Measurements from ENCODE around the gene ZDHHC14. TPM values are rescaled to one million over a fixed set of nuclear protein-coding genes. Genes with fewer than 3 reads are reported as not detected.

ZDHHC14 gene
- total RNA-seq, 1 experiment from 2014 or later, result 4.9 TPM

GRCh38 chr6:157513619-157514485 is 132.9 kb downstream of the ZDHHC14 start:
- ChIA-PET POLR2A (ENCODE audit: unreplicated experiment) (no interaction called here), CTCF (no interaction called here)
- peaks cover 8% of the 10 kb centered on the region for H3K4me1 ChIP-seq (ENCODE audit: insufficient read depth, low read length)
- no peaks in the 10 kb centered on the region for H3K9me3 ChIP-seq (ENCODE audit: low read length)
- DNase-seq (no peak), ATAC-seq (no peak)
- H3K4me2 ChIP-seq (ENCODE audit: low read length), result no peak overlapping the region
- TF ChIP-seq CTCF (conservative IDR thresholded peaks at IDR 0.05; ENCODE audit: low read depth, low read length) (no peak), EZH2phosphoT487 (IDR thresholded peaks at IDR 0.05; ENCODE audit: borderline replicate concordance, low read length) (no peak), EZH2 (IDR thresholded peaks at IDR 0.05; ENCODE audit: low read length, unreplicated experiment) (no peak)
- no peaks in the 10 kb centered on the region for H4K20me1 ChIP-seq (ENCODE audit: low read length)
- no peak overlapping the region for H2AFZ ChIP-seq (ENCODE audit: low read length)
- H3K27me3 ChIP-seq (ENCODE audit: low read length), result no peaks in the 10 kb centered on the region
- H3K36me3 ChIP-seq (ENCODE audit: low read depth, low read length), result no peaks in the 10 kb centered on the region
- no peaks in the 10 kb centered on the region for H3F3A ChIP-seq (ENCODE audit: low read length, unreplicated experiment)
- H3K9me2 ChIP-seq (replicated peaks; ENCODE audit: low read length), result no peaks in the 10 kb centered on the region
- H3K79me2 ChIP-seq (ENCODE audit: low read length), result no peaks in the 10 kb centered on the region
- intact Hi-C loops (cut with micrococcal nuclease), result no loop called here
- H3K9ac ChIP-seq (ENCODE audit: low read length), result no peak overlapping the region
- H3K27ac ChIP-seq (ENCODE audit: low read length), result no peak overlapping the region
- H3K4me3 ChIP-seq (ENCODE audit: low read length), result no peak overlapping the region
- no TSS peak for BruUV-seq (replicated peaks)

GRCh38 chr6:157514659-157515496 is 133.9 kb downstream of the ZDHHC14 start:
- TF ChIP-seq EZH2 (IDR thresholded peaks at IDR 0.05; ENCODE audit: low read length, unreplicated experiment) (no peak), EZH2phosphoT487 (IDR thresholded peaks at IDR 0.05; ENCODE audit: borderline replicate concordance, low read length) (no peak), CTCF (conservative IDR thresholded peaks at IDR 0.05; ENCODE audit: low read depth, low read length) (no peak)
- ChIA-PET POLR2A (ENCODE audit: unreplicated experiment) (no interaction called here), CTCF (no interaction called here)
- no TSS peak for BruUV-seq (replicated peaks)
- no peaks in the 10 kb centered on the region for H3K36me3 ChIP-seq (ENCODE audit: low read depth, low read length)
- no peaks in the 10 kb centered on the region for H3K27me3 ChIP-seq (ENCODE audit: low read length)
- no peak overlapping the region for H3K4me3 ChIP-seq (ENCODE audit: low read length)
- H3K27ac ChIP-seq (ENCODE audit: low read length), result no peak overlapping the region
- H2AFZ ChIP-seq (ENCODE audit: low read length), result 0 out of 2 replicates have a peak overlapping the region, but pooled peaks have one; percentile 30
- no peaks in the 10 kb centered on the region for H4K20me1 ChIP-seq (ENCODE audit: low read length)
- intact Hi-C loops (cut with micrococcal nuclease), result no loop called here
- peaks cover 8% of the 10 kb centered on the region for H3K4me1 ChIP-seq (ENCODE audit: insufficient read depth, low read length)
- H3K9me2 ChIP-seq (replicated peaks; ENCODE audit: low read length), result no peaks in the 10 kb centered on the region
- H3K9ac ChIP-seq (ENCODE audit: low read length), result no peak overlapping the region
- no peaks in the 10 kb centered on the region for H3K79me2 ChIP-seq (ENCODE audit: low read length)
- 0 out of 2 replicates have a peak overlapping the region, but pooled peaks have one; percentile 28 for H3K4me2 ChIP-seq (ENCODE audit: low read length)
- no peaks in the 10 kb centered on the region for H3K9me3 ChIP-seq (ENCODE audit: low read length)
- ATAC-seq (peak; percentile 97), DNase-seq (peak; percentile 60)
- H3F3A ChIP-seq (ENCODE audit: low read length, unreplicated experiment), result no peaks in the 10 kb centered on the region

Data from PC-3 (cell line).